ENCODE results near the gene ELL2. TPM values are rescaled to one million over a fixed set of nuclear protein-coding genes. Genes with fewer than 3 reads are reported as not detected.

The ELL2 gene
- total RNA-seq, 1 experiment from 2014 or later: 27.5 TPM

DNA sequence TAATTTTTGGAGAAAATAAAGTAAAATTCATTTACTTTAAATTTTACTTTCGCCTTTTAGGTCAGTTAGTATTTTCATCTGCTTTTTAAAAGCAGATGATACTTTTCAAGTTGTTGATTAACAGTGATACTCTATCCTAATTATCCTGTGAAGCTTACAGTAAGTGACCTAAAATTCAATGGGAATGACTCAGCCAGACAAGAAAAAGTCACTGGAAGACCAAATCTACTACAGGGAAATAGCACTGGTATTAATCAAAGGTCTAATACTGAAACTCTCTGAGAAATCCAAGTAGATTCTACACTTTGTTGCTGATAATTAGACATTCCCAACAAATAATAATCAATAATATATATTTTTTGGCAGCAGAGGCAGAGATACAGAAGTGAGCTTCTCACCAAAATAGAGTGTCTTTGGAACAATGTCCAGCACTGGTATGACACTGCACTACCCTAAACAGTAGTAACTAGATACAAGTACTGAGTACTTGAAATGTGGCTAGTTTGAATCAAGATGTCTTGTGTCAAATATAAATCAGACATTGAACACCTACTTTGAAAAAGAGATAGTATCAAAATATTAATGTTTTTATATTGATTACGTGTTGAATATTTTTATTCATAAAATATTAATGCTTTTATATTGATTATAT is 22.8 kb upstream of the ELL2 start:
- no peak overlapping the region for H3K56ac ChIP-seq (ENCODE audit: insufficient read length, low read depth, low read length)
- no peaks in the 10 kb centered on the region for H3K9me3 ChIP-seq (ENCODE audit: control insufficient read depth, low read depth, low read length)
- no peak overlapping the region for H3K27ac ChIP-seq (ENCODE audit: insufficient read length, low read depth, low read length)
- no peak overlapping the region for H3K4me3 Mint-ChIP-seq
- H3K18ac ChIP-seq (ENCODE audit: insufficient read length, low read depth, low read length): no peak overlapping the region
- WGBS (ENCODE audit: extremely low coverage, insufficient read length, low lambda C conversion rate): no CpG with 5 or more reads among the region's 2 CpGs
- no peaks in the 10 kb centered on the region for H3K4me1 ChIP-seq (ENCODE audit: insufficient read depth, low read length)
- TF ChIP-seq, protein P1, sequence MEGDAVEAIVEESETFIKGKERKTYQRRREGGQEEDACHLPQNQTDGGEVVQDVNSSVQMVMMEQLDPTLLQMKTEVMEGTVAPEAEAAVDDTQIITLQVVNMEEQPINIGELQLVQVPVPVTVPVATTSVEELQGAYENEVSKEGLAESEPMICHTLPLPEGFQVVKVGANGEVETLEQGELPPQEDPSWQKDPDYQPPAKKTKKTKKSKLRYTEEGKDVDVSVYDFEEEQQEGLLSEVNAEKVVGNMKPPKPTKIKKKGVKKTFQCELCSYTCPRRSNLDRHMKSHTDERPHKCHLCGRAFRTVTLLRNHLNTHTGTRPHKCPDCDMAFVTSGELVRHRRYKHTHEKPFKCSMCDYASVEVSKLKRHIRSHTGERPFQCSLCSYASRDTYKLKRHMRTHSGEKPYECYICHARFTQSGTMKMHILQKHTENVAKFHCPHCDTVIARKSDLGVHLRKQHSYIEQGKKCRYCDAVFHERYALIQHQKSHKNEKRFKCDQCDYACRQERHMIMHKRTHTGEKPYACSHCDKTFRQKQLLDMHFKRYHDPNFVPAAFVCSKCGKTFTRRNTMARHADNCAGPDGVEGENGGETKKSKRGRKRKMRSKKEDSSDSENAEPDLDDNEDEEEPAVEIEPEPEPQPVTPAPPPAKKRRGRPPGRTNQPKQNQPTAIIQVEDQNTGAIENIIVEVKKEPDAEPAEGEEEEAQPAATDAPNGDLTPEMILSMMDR (conservative IDR thresholded peaks at IDR 0.05): no peak
- no peaks in the 10 kb centered on the region for H3K23me2 ChIP-seq (ENCODE audit: insufficient read length, low read depth, low read length, poor library complexity, severe bottlenecking)
- no peaks in the 10 kb centered on the region for H3K79me1 ChIP-seq (ENCODE audit: insufficient read depth, low read depth, low read length, poor library complexity, severe bottlenecking)
- H4K5ac ChIP-seq (ENCODE audit: insufficient read length, low read depth, low read length): no peak overlapping the region
- no peaks in the 10 kb centered on the region for H3K27me3 Mint-ChIP-seq (ENCODE audit: low read depth)
- H3K9me3 Mint-ChIP-seq: no peaks in the 10 kb centered on the region
- H2BK12ac ChIP-seq (ENCODE audit: insufficient read length, low read depth, low read length): no peak overlapping the region
- no peak overlapping the region for H2AFZ ChIP-seq (ENCODE audit: low read length)
- H3K23ac ChIP-seq (ENCODE audit: insufficient read length, low read depth, low read length): no peak overlapping the region
- H2BK5ac ChIP-seq (ENCODE audit: insufficient read length, low read length): no peak overlapping the region
- no peak overlapping the region for H4K91ac ChIP-seq (ENCODE audit: insufficient read length, low read depth, low read length)
- no peak overlapping the region for H2BK120ac ChIP-seq (ENCODE audit: low read depth, low read length, poor library complexity, severe bottlenecking)
- H2BK15ac ChIP-seq (ENCODE audit: low read depth, low read length): no peak overlapping the region
- H2AK5ac ChIP-seq (ENCODE audit: insufficient read length, low read length): no peak overlapping the region
- no peak overlapping the region for H2BK20ac ChIP-seq (ENCODE audit: low read depth, low read length, poor library complexity, severe bottlenecking)
- H3K4me1 Mint-ChIP-seq: peaks cover 3 to 6% of the 10 kb centered on the region in 2 experiments
- H4K8ac ChIP-seq (replicated peaks; ENCODE audit: insufficient read length, low read depth, low read length): no peak overlapping the region
- H3K4me2 ChIP-seq (ENCODE audit: insufficient read depth, insufficient read length, low read length): no peak overlapping the region
- no peak overlapping the region for H3K14ac ChIP-seq (ENCODE audit: insufficient read depth, low read length)
- H3T11ph ChIP-seq (ENCODE audit: low read length): no peak overlapping the region
- H3K27ac Mint-ChIP-seq: no peak overlapping the region
- no peak overlapping the region for H3K4ac ChIP-seq (ENCODE audit: low read depth, low read length)
- no peaks in the 10 kb centered on the region for H3K79me2 ChIP-seq (ENCODE audit: insufficient read depth, low read length)
- no peaks in the 10 kb centered on the region for H3K27me3 ChIP-seq (ENCODE audit: insufficient read depth, low read length)
- H3K9ac ChIP-seq (ENCODE audit: extremely low read depth, insufficient read length, low read length): no peak overlapping the region
- DNase-seq: no peak
- no peaks in the 10 kb centered on the region for H4K20me1 ChIP-seq (ENCODE audit: control insufficient read depth, insufficient read depth, insufficient read length)
- no peaks in the 10 kb centered on the region for H3K36me3 Mint-ChIP-seq (ENCODE audit: insufficient read depth in 1 of 3, low read depth in 3 of 3)
